IMR-90 (cell line): ENCODE data around the gene ZNF778. TPM values are rescaled to one million over a fixed set of nuclear protein-coding genes. Genes with fewer than 3 reads are reported as not detected.

Experiments used
- ATAC-seq: fragments of 200-7000 bp; cut with Tn5 transposase; 2 replicates; pipeline ENCODE4 v1.9.1; 2020; ENCODE audit warnings: low read depth, mild to moderate bottlenecking, moderate library complexity
- BruUV-seq: library from RNA; stranded (reverse); fragments of 400-500 nt; replicated peaks from 2 replicates; lab custom pipeline; 2021; lab: Mats Ljungman, UMichigan
- CTCF ChIA-PET: fragments of 300-600 bp; formaldehyde crosslinking; extraction: SDS; loops from one replicate; lab custom pipeline; 2021; ENCODE audit warnings: antibody characterized with exemption; lab: Yijun Ruan, JAX
- POLR2A ChIA-PET: fragments of 300-600 bp; sonication (Branson Sonifier 250); formaldehyde crosslinking; loops from one replicate; lab custom pipeline; 2022; ENCODE audit warnings: antibody characterized with exemption; ENCODE audit not compliant: unreplicated experiment; lab: Charles Lee
- DNase-seq: peaks from one replicate; pipeline ENCODE4 v3.0.0; 2013
- H2AFZ ChIP-seq: replicated peaks from 2 replicates; pipeline ENCODE3; 2013; ENCODE audit warnings: low read length, mild to moderate bottlenecking; ENCODE audit not compliant: poor library complexity
- H2AK5ac ChIP-seq: 2 replicates; pipeline ENCODE4 v1.6.1; 2013; ENCODE audit warnings: low read depth, low read length, inconsistent platforms
- H2AK9ac ChIP-seq: replicated peaks from 2 replicates; pipeline ENCODE3; 2013; ENCODE audit warnings: mild to moderate bottlenecking, low read depth, low read length, moderate library complexity; ENCODE audit not compliant: poor library complexity
- H2BK120ac ChIP-seq: 2 replicates; pipeline ENCODE4 v1.6.1; 2013; ENCODE audit warnings: low read depth, low read length, inconsistent platforms
- H2BK15ac ChIP-seq: 3 replicates; pipeline ENCODE4 v1.6.1; 2013; ENCODE audit warnings: low read depth, low read length, inconsistent platforms
- H2BK20ac ChIP-seq: 2 replicates; pipeline ENCODE4 v1.6.1; 2013; ENCODE audit warnings: low read depth, mild to moderate bottlenecking, inconsistent platforms, low read length, moderate library complexity
- H2BK5ac ChIP-seq: 2 replicates; pipeline ENCODE4 v1.6.1; 2013; ENCODE audit warnings: mild to moderate bottlenecking, low read depth, low read length, inconsistent platforms; ENCODE audit not compliant: poor library complexity, severe bottlenecking
- H3K14ac ChIP-seq: replicated peaks from 2 replicates; pipeline ENCODE4 v1.6.1; 2013; ENCODE audit warnings: low read depth, low read length, inconsistent platforms
- H3K18ac ChIP-seq: 2 replicates; pipeline ENCODE4 v1.6.1; 2013; ENCODE audit warnings: low read depth, low read length, control low read depth
- H3K23ac ChIP-seq: 2 replicates; pipeline ENCODE4 v1.6.1; 2013; ENCODE audit warnings: low read depth, low read length, inconsistent platforms
- H3K27ac ChIP-seq: 2 replicates; pipeline ENCODE4 v1.5.1; 2013; ENCODE audit warnings: mild to moderate bottlenecking, control low read depth, low read length; ENCODE audit not compliant: insufficient read depth
- H3K27me3 ChIP-seq: 2 replicates; pipeline ENCODE4 v1.6.1; 2013; ENCODE audit warnings: low read length; ENCODE audit not compliant: control insufficient read depth, insufficient read depth
- H3K36me3 ChIP-seq: 2 replicates; pipeline ENCODE4 v1.6.1; 2013; ENCODE audit warnings: low read length, mixed read lengths; ENCODE audit not compliant: control insufficient read depth, insufficient read depth
- H3K4ac ChIP-seq: 2 replicates; pipeline ENCODE4 v1.6.1; 2013; ENCODE audit warnings: low read depth, low read length, inconsistent platforms
- H3K4me1 ChIP-seq: 2 replicates; pipeline ENCODE4 v1.6.1; 2013; ENCODE audit warnings: low read length, mixed read lengths; ENCODE audit not compliant: control insufficient read depth, insufficient read depth
- H3K4me2 ChIP-seq: 2 replicates; pipeline ENCODE4 v1.6.1; 2013; ENCODE audit warnings: low read depth, mild to moderate bottlenecking, control low read depth, low read length, moderate library complexity
- H3K4me3 ChIP-seq: 2 replicates; pipeline ENCODE4 v1.5.1; 2013; ENCODE audit warnings: low read depth, mild to moderate bottlenecking, control low read depth, low read length, moderate library complexity; ENCODE audit not compliant: insufficient read depth
- H3K56ac ChIP-seq: 2 replicates; pipeline ENCODE4 v1.6.1; 2013; ENCODE audit warnings: low read length, inconsistent platforms; ENCODE audit not compliant: insufficient read depth; ENCODE audit errors: extremely low read depth
- H3K79me1 ChIP-seq, 2 experiments: 2 replicates each; pipeline ENCODE4 v1.6.1; 2013; ENCODE audit warnings: low read length in 2 of 2, inconsistent platforms in 1 of 2, low read depth in 1 of 2
- H3K9ac ChIP-seq: 2 replicates; pipeline ENCODE4 v1.6.1; 2013; ENCODE audit warnings: low read depth, low read length, control low read depth
- H3K9me1 ChIP-seq: 2 replicates; pipeline ENCODE4 v1.6.1; 2013; ENCODE audit warnings: low read length, inconsistent platforms; ENCODE audit not compliant: insufficient read depth
- H3K9me3 ChIP-seq: 2 replicates; pipeline ENCODE4 v1.6.1; 2013; ENCODE audit warnings: low read length; ENCODE audit not compliant: control insufficient read depth, insufficient read depth
- H4K20me1 ChIP-seq: 2 replicates; pipeline ENCODE4 v1.6.1; 2013; ENCODE audit warnings: low read length, inconsistent platforms; ENCODE audit not compliant: insufficient read depth
- H4K5ac ChIP-seq: 2 replicates; pipeline ENCODE4 v1.6.1; 2013; ENCODE audit warnings: mild to moderate bottlenecking, low read depth, low read length, control low read depth
- H4K8ac ChIP-seq, 2 experiments: 2 replicates each; pipeline ENCODE4 v1.6.1; 2013; ENCODE audit warnings: low read depth in 2 of 2, low read length in 2 of 2, control low read depth in 1 of 2, inconsistent platforms in 1 of 2
- H4K91ac ChIP-seq: 2 replicates; pipeline ENCODE4 v1.6.1; 2013; ENCODE audit warnings: low read depth, low read length, inconsistent platforms; ENCODE audit not compliant: insufficient read depth
- BHLHE40 ChIP-seq: fragments of 150-350 bp; IDR thresholded peaks from 2 replicates; pipeline ENCODE4 v1.6.1; 2016; ENCODE audit warnings: mild to moderate bottlenecking, low read depth, low read length
- FOS ChIP-seq: fragments of 150-350 bp; IDR thresholded peaks from 2 replicates; pipeline ENCODE4 v1.6.1; 2016; ENCODE audit warnings: low read depth, low read length
- MAFK ChIP-seq: IDR thresholded peaks from 2 replicates; pipeline ENCODE4 v1.6.1; 2012; ENCODE audit warnings: low read depth, low read length, improper control_type of control experiment
- MAZ ChIP-seq: IDR thresholded peaks from 2 replicates; pipeline ENCODE4 v1.6.1; 2012; ENCODE audit warnings: low read depth, mild to moderate bottlenecking, low read length, improper control_type of control experiment, moderate library complexity, borderline replicate concordance
- NFE2L2 ChIP-seq: fragments of 150-350 bp; IDR thresholded peaks from 2 replicates; pipeline ENCODE4 v1.6.1; 2016; ENCODE audit warnings: low read depth, mild to moderate bottlenecking, low read length
- RCOR1 ChIP-seq: IDR thresholded peaks from 2 replicates; pipeline ENCODE4 v1.6.1; 2012; ENCODE audit warnings: mild to moderate bottlenecking, low read length, improper control_type of control experiment; ENCODE audit not compliant: insufficient replicate concordance
- RFX5 ChIP-seq: IDR thresholded peaks from 2 replicates; pipeline ENCODE4 v1.8.0; 2012; ENCODE audit warnings: low read depth, mild to moderate bottlenecking, low read length, moderate library complexity
- SMC3 ChIP-seq: fragments of 150-350 bp; IDR thresholded peaks from 2 replicates; pipeline ENCODE4 v1.6.1; 2016; ENCODE audit warnings: low read depth, mild to moderate bottlenecking, antibody characterized with exemption, low read length, moderate library complexity
- WGBS, 2 experiments: methylation state at CpG; one replicate each; pipeline versions ENCODE4 v1.1.5 to v1.1.7; 2013; ENCODE audit warnings: missing lambda C conversion rate in 2 of 2; ENCODE audit not compliant: insufficient read length in 1 of 2; ENCODE audit errors: extremely low coverage in 2 of 2; 5-methylcytosine and 5-hydroxymethylcytosine counted together
- dilution Hi-C: fragments of 300-500 bp; cut with HindIII; formaldehyde crosslinking; loops from one replicate; pipeline ENCODE4 v1.14.3; 2018; ENCODE audit warnings: low sequenced_read_pairs; ENCODE audit not compliant: unreplicated experiment
- in situ Hi-C: fragments of 300-500 bp; cut with MboI; formaldehyde crosslinking; loops from 3 replicates; pipeline ENCODE4 v1.14.3; 2019; ENCODE audit warnings: low sequenced_read_pairs, inconsistent platforms, mixed read lengths
- intact Hi-C: fragments of 100-400 bp; cut with micrococcal nuclease; formaldehyde crosslinking; loops from 2 replicates; pipeline ENCODE4 v1.10.0; 2022
- polyA plus RNA-seq, 3 experiments: library from polyadenylated mRNA; depleted of rRNA; stranded (reverse); fragments of >200 nt; gene quantifications; 2 replicates each; pipeline ENCODE4 v1.2.3, GENCODE V29; 2012; ENCODE audit warnings: low replicate concordance in 1 of 3
- total RNA-seq: library from RNA; depleted of rRNA; stranded (reverse); fragments of >200 nt; gene quantifications from 2 replicates; pipeline ENCODE4 v1.2.3, GENCODE V29; 2012
- TF ChIP-seq, protein P1 (sequence below): conservative IDR thresholded peaks from 2 replicates; pipeline ENCODE4 v1.5.1; 2012; ENCODE audit warnings: mild to moderate bottlenecking, low read depth, low read length, improper control_type of control experiment

The ZNF778 gene
- total and polyA plus RNA-seq, 2 of the 4 experiments (the other 2 are of a cell fraction), result 5.6 to 9.9 TPM

- Histone ChIP-seq H3K4me2 (peak overlapping the region; percentile 67), H2BK120ac (no peak overlapping the region), H4K8ac (peak overlapping the region; percentile 40 to 82; a peak in 2 of 4 replicates), H3K4ac (peak overlapping the region; percentile 67; the same call in 1 of the 2 replicates), H2BK15ac (no peak overlapping the region), H2AK5ac (no peak overlapping the region; the same call in 1 of the 2 replicates), H3K18ac (no peak overlapping the region), H4K5ac (peak overlapping the region; percentile 42; the same call in 1 of the 2 replicates), H3K9me3 (no peaks in the 10 kb centered on the region), H3K79me1 (peaks cover 0 to 3% of the 10 kb centered on the region in 2 experiments; a peak in 1 of 4 replicates), H2AFZ (peak overlapping the region; percentile 90), H3K56ac (no peak overlapping the region), H3K14ac (no peak overlapping the region), H2AK9ac (peak overlapping the region; percentile 37), H4K20me1 (no peaks in the 10 kb centered on the region), H2BK5ac (no peak overlapping the region), H4K91ac (no peak overlapping the region), H3K9me1 (no peaks in the 10 kb centered on the region), H3K4me3 (peak overlapping the region; percentile 32; the same call in 1 of the 2 replicates), H3K27me3 (no peaks in the 10 kb centered on the region), H2BK20ac (no peak overlapping the region), H3K9ac (no peak overlapping the region), H3K36me3 (no peaks in the 10 kb centered on the region), H3K27ac (no peak overlapping the region), H3K23ac (peak overlapping the region; percentile 33), H3K4me1 (no peaks in the 10 kb centered on the region)
- dilution Hi-C loops, result no loop called here
- ChIA-PET CTCF (no interaction called here), POLR2A (no interaction called here)
- no peak for ATAC-seq
- no TSS peak for BruUV-seq
- no peak for DNase-seq
- WGBS, 2 experiments, result 20% methylated on average over 1 of the region's 18 CpGs; no CpG with 5 or more reads in 1 of the 2 experiments
- intact Hi-C loops, result no loop called here
- in situ Hi-C loops, result no loop called here
- TF ChIP-seq RFX5 (no peak), NFE2L2 (no peak), SMC3 (no peak), BHLHE40 (no peak), MAZ (no peak), RCOR1 (no peak), MAFK (no peak), FOS (no peak)
- TF ChIP-seq, protein P1, sequence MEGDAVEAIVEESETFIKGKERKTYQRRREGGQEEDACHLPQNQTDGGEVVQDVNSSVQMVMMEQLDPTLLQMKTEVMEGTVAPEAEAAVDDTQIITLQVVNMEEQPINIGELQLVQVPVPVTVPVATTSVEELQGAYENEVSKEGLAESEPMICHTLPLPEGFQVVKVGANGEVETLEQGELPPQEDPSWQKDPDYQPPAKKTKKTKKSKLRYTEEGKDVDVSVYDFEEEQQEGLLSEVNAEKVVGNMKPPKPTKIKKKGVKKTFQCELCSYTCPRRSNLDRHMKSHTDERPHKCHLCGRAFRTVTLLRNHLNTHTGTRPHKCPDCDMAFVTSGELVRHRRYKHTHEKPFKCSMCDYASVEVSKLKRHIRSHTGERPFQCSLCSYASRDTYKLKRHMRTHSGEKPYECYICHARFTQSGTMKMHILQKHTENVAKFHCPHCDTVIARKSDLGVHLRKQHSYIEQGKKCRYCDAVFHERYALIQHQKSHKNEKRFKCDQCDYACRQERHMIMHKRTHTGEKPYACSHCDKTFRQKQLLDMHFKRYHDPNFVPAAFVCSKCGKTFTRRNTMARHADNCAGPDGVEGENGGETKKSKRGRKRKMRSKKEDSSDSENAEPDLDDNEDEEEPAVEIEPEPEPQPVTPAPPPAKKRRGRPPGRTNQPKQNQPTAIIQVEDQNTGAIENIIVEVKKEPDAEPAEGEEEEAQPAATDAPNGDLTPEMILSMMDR, result no peak
Measured at GRCh38 chr16:89257757-89258465, 40.4 kb downstream of the ZNF778 start.
